AG09319 (cell line): ENCODE results near the gene LDB3.

Source experiments
- DNase-seq: peaks from one replicate; pipeline ENCODE4 v3.0.0-alpha.2; 2010; ENCODE audit warnings: low read depth; ENCODE audit errors: extremely low read depth
- CTCF ChIP-seq: IDR thresholded peaks from 2 replicates; pipeline ENCODE4 v1.5.1; 2011; ENCODE audit warnings: low read depth, mild to moderate bottlenecking, inconsistent platforms, low read length, moderate library complexity

Gene LDB3

GRCh38 chr10:86752311-86752710, 84.0 kb downstream of the LDB3 start:
- DNase-seq, result no peak
- no peak for TF ChIP-seq CTCF

GRCh38 chr10:86753051-86753450, 84.7 kb downstream of the LDB3 start:
- no peak for DNase-seq
- TF ChIP-seq CTCF, result no peak

GRCh38 chr10:86753638-86754434, 85.5 kb downstream of the LDB3 start:
- DNase-seq, result no peak
- TF ChIP-seq CTCF, result no peak

- DNase-seq, result no peak
- no peak for TF ChIP-seq CTCF
Measured at GRCh38 chr10:86755454-86755739, 87.1 kb downstream of the LDB3 start.

GRCh38 chr10:86755740-86756510, 87.6 kb downstream of the LDB3 start:
- peak; percentile 75 for DNase-seq
- TF ChIP-seq CTCF, result no peak

GRCh38 chr10:86756511-86757112, 88.3 kb downstream of the LDB3 start, which contains the start of gene BMPR1A:
Gene BMPR1A (plus strand): TSS chr10:86756619. CDS start chr10:86876019, 119,400 bp downstream.
- TF ChIP-seq CTCF, result no peak
- DNase-seq, result no peak
